Activated B cell treated with CpG ODN at 0.5 μM for 24 hours (primary cell): Measurements from ENCODE around the gene RNASE8. TPM values are rescaled to one million over a fixed set of nuclear protein-coding genes. Genes with fewer than 3 reads are reported as not detected.

Source experiments
- ATAC-seq: fragments of 200-7000 bp; cut with Tn5 transposase; one replicate; pipeline ENCODE4 v1.10.0; 2021; ENCODE audit warnings: low read depth, mild to moderate bottlenecking, moderate library complexity
- CTCF ChIA-PET: fragments of 350-600 bp; sonication (Branson Sonifier 250); formaldehyde crosslinking; loops from one replicate; lab custom pipeline; 2021; ENCODE audit warnings: antibody characterized with exemption; lab: Charles Lee
- POLR2A ChIA-PET: fragments of 350-600 bp; sonication (Branson Sonifier 250); formaldehyde crosslinking; loops from one replicate; lab custom pipeline; 2021; ENCODE audit warnings: antibody characterized with exemption; lab: Charles Lee
- DNase-seq: peaks from one replicate; pipeline ENCODE4 v3.0.0; 2022
- H3K27ac Mint-ChIP-seq: one replicate; pipeline ENCODE4 v1.8.0; 2020; ENCODE audit warnings: mixed read lengths
- H3K27me3 Mint-ChIP-seq: one replicate; pipeline ENCODE4 v1.8.0; 2021; ENCODE audit warnings: mixed read lengths
- H3K36me3 Mint-ChIP-seq: one replicate; pipeline ENCODE4 v1.8.0; 2021; ENCODE audit warnings: low read depth, mixed read lengths
- H3K4me1 Mint-ChIP-seq: one replicate; pipeline ENCODE4 v1.8.0; 2021; ENCODE audit warnings: mixed read lengths
- H3K4me3 Mint-ChIP-seq: one replicate; pipeline ENCODE4 v1.8.0; 2020; ENCODE audit warnings: mild to moderate bottlenecking, mixed read lengths
- H3K9me3 Mint-ChIP-seq: one replicate; pipeline ENCODE4 v1.8.0; 2020; ENCODE audit warnings: mixed read lengths
- intact Hi-C: fragments of 100-400 bp; cut with micrococcal nuclease; formaldehyde crosslinking; loops from one replicate; pipeline ENCODE4 v1.15.1; 2024
- total RNA-seq: library from RNA; stranded (reverse); gene quantifications from 2 replicates; pipeline ENCODE4 v1.2.3, GENCODE V29; 2022
- TF ChIP-seq, protein P1 (sequence below): fragments of 200-600 bp; IDR thresholded peaks from one replicate; pipeline ENCODE4 v1.8.0; 2022; ENCODE audit warnings: antibody characterized with exemption, mild to moderate bottlenecking

Gene RNASE8
- total RNA-seq, 1 donor from 2014 or later = not detected

DNA sequence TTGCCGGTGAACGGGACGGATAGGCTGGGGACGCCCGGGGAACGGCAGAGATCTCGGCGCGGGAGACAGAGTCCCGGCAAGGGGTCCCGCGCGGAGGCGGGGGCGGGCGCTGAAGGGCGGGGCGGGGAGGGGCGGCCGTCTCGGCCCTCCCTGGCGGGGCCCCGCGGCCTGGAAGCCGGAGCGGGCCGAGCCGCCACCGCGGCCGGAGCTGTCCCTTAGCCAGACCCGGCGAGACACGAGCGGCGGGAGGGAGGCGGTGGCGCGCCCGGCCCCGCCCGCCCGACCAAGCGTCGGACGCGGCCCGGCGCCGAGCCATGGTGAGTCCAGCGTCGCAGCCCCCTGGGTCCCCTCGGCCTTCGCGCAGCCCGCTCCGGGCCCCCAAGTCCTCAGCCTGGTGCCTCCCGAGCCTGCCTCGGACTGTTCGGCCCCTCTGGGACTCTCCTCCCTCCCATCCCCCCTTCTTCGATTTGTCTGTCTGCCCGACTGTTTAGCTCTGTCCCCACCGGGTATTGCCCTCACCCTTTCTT, 12.5 kb downstream of the RNASE8 start, which contains the start of gene ARHGEF40:
Gene ARHGEF40 (plus strand): TSS at position 222 of the 527 bp plus-strand sequence. CDS start 93 bp downstream, at position 315.
- intact Hi-C loops = loop anchor here (2.0 to 10.0 kb wide), 2 partner anchors 45 to 435 kb away; partner anchors contain the start of gene NDRG2
- Mint-ChIP-seq H3K27me3 (peaks cover 18% of the 10 kb centered on the region), H3K27ac (peak within 1 kb of the TSS; percentile 56), H3K36me3 (no peaks in the 10 kb centered on the region), H3K4me3 (peak within 1 kb of the TSS; percentile 83), H3K4me1 (peaks cover 42% of the 10 kb centered on the region), H3K9me3 (no peaks in the 10 kb centered on the region)
- DNase-seq = peak; percentile 43
- peak; percentile 2 for ATAC-seq
- ChIA-PET CTCF (interaction anchor here (0.6 to 3.3 kb wide), 7 partner anchors 20 to 58 kb away, joined by 3 to 62 read pairs (median 13); partner anchors contain the start of gene TMEM253), POLR2A (interaction anchor here (1.0 to 2.6 kb wide), 4 partner anchors 17 to 55 kb away, joined by 5 to 21 read pairs (median 6); no protein-coding TSS in a partner anchor)
- TF ChIP-seq, protein P1, sequence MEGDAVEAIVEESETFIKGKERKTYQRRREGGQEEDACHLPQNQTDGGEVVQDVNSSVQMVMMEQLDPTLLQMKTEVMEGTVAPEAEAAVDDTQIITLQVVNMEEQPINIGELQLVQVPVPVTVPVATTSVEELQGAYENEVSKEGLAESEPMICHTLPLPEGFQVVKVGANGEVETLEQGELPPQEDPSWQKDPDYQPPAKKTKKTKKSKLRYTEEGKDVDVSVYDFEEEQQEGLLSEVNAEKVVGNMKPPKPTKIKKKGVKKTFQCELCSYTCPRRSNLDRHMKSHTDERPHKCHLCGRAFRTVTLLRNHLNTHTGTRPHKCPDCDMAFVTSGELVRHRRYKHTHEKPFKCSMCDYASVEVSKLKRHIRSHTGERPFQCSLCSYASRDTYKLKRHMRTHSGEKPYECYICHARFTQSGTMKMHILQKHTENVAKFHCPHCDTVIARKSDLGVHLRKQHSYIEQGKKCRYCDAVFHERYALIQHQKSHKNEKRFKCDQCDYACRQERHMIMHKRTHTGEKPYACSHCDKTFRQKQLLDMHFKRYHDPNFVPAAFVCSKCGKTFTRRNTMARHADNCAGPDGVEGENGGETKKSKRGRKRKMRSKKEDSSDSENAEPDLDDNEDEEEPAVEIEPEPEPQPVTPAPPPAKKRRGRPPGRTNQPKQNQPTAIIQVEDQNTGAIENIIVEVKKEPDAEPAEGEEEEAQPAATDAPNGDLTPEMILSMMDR = no peak

DNA sequence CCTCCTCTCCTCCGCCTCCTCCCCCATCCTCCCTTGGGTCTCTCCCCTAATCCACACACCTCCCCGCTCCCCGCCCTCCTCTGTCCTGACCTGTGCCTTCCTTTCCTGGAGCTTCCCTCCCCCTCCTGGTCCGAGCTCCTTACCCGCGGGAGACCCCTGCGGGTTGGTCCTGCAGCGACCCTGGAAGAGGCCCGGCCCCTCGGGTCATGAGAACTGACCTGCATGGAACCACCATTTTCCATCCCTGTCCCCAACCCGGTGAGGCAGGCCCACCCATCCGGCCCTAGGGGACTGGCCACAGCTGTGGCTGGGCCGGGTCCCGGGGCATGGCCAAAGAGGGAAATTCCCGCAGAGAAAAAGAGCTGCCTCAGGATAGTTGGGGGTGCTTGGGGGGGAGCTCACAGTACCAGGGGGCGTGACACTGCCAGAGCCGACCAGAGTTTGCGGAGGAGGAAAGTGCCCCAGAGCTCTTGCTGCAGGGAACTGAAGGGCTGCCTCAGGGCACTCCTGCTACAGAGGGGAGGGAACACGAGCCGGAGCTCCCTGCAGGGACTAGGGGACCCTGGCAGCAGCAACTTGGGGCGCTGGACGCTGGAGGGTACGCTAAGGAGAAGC, 13.1 kb downstream of the RNASE8 start:
- CTCF ChIA-PET = interaction anchor here (0.6 to 3.3 kb wide), 10 partner anchors 15 to 58 kb away, joined by 3 to 62 read pairs (median 5); partner anchors contain the start of gene TMEM253
- peaks cover 13% of the 10 kb centered on the region for H3K27me3 Mint-ChIP-seq
- TF ChIP-seq, protein P1 = no peak
- POLR2A ChIA-PET = interaction anchor here (0.8 to 2.6 kb wide), 7 partner anchors 17 to 59 kb away, joined by 3 to 21 read pairs (median 5); partner anchors contain the start of gene TMEM253
- peaks cover 42% of the 10 kb centered on the region for H3K4me1 Mint-ChIP-seq
- no peaks in the 10 kb centered on the region for H3K9me3 Mint-ChIP-seq
- H3K4me3 Mint-ChIP-seq = peak overlapping the region; percentile 83
- no peak for DNase-seq
- ATAC-seq = peak; percentile 22
- peak overlapping the region; percentile 56 for H3K27ac Mint-ChIP-seq
- H3K36me3 Mint-ChIP-seq = no peaks in the 10 kb centered on the region
- intact Hi-C loops = loop anchor here (2.0 to 10.0 kb wide), 2 partner anchors 46 to 436 kb away; partner anchors contain the start of gene NDRG2

DNA sequence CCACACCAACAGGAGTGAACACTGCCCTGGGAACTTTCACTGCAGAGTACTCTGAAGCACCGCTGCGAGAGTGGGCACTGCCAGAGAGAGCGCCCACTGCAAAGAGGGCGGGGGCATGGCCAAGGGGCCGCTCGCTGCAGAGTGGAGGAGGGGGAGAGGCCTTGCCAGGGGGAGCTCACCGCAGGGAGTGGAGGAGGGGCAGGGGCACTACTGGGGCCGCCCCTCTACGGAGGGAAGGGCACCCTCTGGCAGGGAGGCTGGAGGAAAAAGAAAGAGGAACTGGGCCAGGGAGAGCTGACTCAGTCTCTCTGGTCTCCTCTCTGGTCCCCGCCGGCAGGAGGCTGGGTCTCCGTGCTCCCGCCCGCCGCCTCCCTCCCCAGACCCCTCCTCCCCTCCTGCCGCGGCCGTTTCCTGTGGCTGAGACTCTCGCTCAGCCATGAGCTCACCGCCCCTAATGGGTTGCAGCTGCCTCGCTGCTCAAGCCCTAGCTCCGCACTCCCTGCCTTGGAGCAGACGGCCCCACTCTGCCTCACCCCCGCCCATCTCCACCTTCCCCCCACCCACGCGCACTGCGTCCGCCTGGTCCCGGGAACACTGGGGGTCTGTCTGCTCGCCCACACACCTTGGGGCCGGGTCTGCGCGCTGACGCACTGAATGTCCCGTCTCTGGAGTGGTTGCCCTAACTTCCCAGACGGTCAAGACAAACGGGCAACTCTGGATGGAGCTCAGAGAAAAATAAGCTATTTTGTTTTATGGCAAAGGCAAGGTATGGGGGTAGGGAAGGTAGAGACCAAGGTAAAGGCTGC, 13.8 kb downstream of the RNASE8 start:
- Mint-ChIP-seq H3K4me3 (peak overlapping the region; percentile 83), H3K27ac (peak overlapping the region; percentile 41), H3K9me3 (no peaks in the 10 kb centered on the region), H3K4me1 (peaks cover 42% of the 10 kb centered on the region), H3K27me3 (peaks cover 11% of the 10 kb centered on the region), H3K36me3 (no peaks in the 10 kb centered on the region)
- ChIA-PET POLR2A (interaction anchor here (0.6 to 2.6 kb wide), 8 partner anchors 16 to 522 kb away, joined by 3 to 21 read pairs (median 4); partner anchors contain the start of gene TMEM253), CTCF (interaction anchor here (0.9 to 3.3 kb wide), 10 partner anchors 14 to 101 kb away, joined by 3 to 62 read pairs (median 5); partner anchors contain the start of gene TMEM253)
- TF ChIP-seq, protein P1 = no peak
- peak; percentile 72 for ATAC-seq
- intact Hi-C loops = loop anchor here (2.0 to 10.0 kb wide), 2 partner anchors 47 to 437 kb away; partner anchors contain the start of gene NDRG2
- DNase-seq = peak; percentile 63

DNA sequence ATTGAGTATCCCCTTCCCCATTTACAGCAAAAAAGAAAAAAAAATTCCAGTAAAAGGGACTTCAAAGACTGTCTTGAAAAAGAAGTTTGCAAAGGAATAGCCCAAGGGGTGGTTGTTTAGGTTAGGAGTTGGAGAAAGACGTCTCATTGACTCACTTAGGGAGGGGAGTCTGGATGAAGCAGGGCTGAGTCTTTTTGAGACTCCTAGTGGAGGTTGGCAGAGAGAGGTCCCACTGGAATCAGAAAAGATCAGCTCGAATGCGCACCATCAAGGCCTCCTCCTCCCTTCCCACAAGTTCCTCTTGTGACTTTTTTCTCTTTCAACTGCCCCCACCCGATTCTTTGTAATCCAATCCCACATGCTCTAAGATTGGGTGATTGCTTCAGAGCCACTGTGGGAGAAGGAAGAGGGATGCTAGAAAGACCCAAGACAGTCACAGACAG, 14.4 kb downstream of the RNASE8 start:
- no peaks in the 10 kb centered on the region for H3K36me3 Mint-ChIP-seq
- intact Hi-C loops = loop anchor here (10.0 kb wide), 1 partner anchor 437 kb away; no protein-coding TSS in a partner anchor
- no peaks in the 10 kb centered on the region for H3K9me3 Mint-ChIP-seq
- DNase-seq (no peak), ATAC-seq (no peak)
- peaks cover 42% of the 10 kb centered on the region for H3K4me1 Mint-ChIP-seq
- ChIA-PET POLR2A (interaction anchor here (0.6 to 2.6 kb wide), 3 partner anchors 32 to 523 kb away, joined by 4 to 21 read pairs (median 7); no protein-coding TSS in a partner anchor), CTCF (interaction anchor here (0.9 to 3.3 kb wide), 8 partner anchors 14 to 101 kb away, joined by 3 to 62 read pairs (median 8); partner anchors contain the start of gene TMEM253)
- TF ChIP-seq, protein P1 = no peak
- H3K27ac Mint-ChIP-seq = peak overlapping the region; percentile 18
- peaks cover 7% of the 10 kb centered on the region for H3K27me3 Mint-ChIP-seq
- H3K4me3 Mint-ChIP-seq = peak overlapping the region; percentile 83
